ENCODE data around the gene LPP.

LPP gene

GRCh38 chr3:188746291-188746783 is 592.4 kb downstream of the LPP start:
- Histone ChIP-seq H4K20me1 (ENCODE audit: insufficient read depth, low read length) (no peaks in the 10 kb centered on the region), H3K79me2 (ENCODE audit: insufficient read depth, low read length) (no peaks in the 10 kb centered on the region), H3K36me3 (ENCODE audit: insufficient read depth, low read length) (no peaks in the 10 kb centered on the region), H2AFZ (ENCODE audit: low read depth, low read length) (no peak overlapping the region), H3K9me3 (ENCODE audit: insufficient read depth, low read length, severe bottlenecking) (no peaks in the 10 kb centered on the region), H3K9ac (ENCODE audit: low read depth, low read length) (no peak overlapping the region), H3K4me1 (ENCODE audit: insufficient read depth, low read length) (no peaks in the 10 kb centered on the region), H3K4me3 (ENCODE audit: low read depth in 1 of 2, low read length in 2 of 2) (no peak overlapping the region), H3K4me2 (ENCODE audit: insufficient read depth, low read length) (no peak overlapping the region), H3K27me3 (ENCODE audit: insufficient read depth, low read length, poor library complexity) (no peaks in the 10 kb centered on the region), H3K27ac (ENCODE audit: low read length) (no peak overlapping the region)
- no peak for DNase-seq
- TF ChIP-seq CTCF (IDR thresholded peaks at IDR 0.05; ENCODE audit: borderline replicate concordance, extremely low read depth, low read length, poor library complexity, severe bottlenecking), result no peak
- TF ChIP-seq EZH2 (IDR thresholded peaks at IDR 0.05; ENCODE audit: borderline replicate concordance, low read depth, low read length, severe bottlenecking), result no peak
- ATAC-seq (ENCODE audit: insufficient read depth, low read depth), result no peak

DNA sequence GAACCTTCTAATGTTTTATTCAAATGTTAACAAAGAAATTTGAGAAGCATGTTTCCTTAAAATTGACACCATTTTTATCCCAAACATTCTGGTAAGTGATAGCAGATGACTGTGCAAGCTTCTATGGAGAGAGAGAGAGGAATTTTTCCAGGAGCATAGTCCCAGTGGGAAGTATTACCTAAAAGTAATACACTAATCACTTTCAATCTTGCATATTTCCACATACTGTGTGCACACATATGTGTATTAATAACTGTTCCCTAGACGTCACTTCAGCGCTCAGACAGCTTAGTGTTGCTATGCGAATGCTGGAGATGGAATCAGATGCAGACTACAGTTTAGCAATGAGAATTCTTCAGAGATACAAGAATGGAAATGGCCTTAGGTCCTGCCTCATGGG is 593.5 kb downstream of the LPP start:
- H4K20me1 ChIP-seq (ENCODE audit: insufficient read depth, low read length), result no peaks in the 10 kb centered on the region
- H3K36me3 ChIP-seq (ENCODE audit: insufficient read depth, low read length), result no peaks in the 10 kb centered on the region
- H3K27me3 ChIP-seq (ENCODE audit: insufficient read depth, low read length, poor library complexity), result no peaks in the 10 kb centered on the region
- DNase-seq, result no peak
- H3K4me3 ChIP-seq (ENCODE audit: low read depth in 1 of 2, low read length in 2 of 2), result no peak overlapping the region
- no peaks in the 10 kb centered on the region for H3K4me1 ChIP-seq (ENCODE audit: insufficient read depth, low read length)
- no peak overlapping the region for H3K27ac ChIP-seq (ENCODE audit: low read length)
- H3K9me3 ChIP-seq (ENCODE audit: insufficient read depth, low read length, severe bottlenecking), result no peaks in the 10 kb centered on the region
- TF ChIP-seq EZH2 (IDR thresholded peaks at IDR 0.05; ENCODE audit: borderline replicate concordance, low read depth, low read length, severe bottlenecking) (no peak), CTCF (IDR thresholded peaks at IDR 0.05; ENCODE audit: borderline replicate concordance, extremely low read depth, low read length, poor library complexity, severe bottlenecking) (no peak)
- ATAC-seq (ENCODE audit: insufficient read depth, low read depth), result no peak
- H3K79me2 ChIP-seq (ENCODE audit: insufficient read depth, low read length), result no peaks in the 10 kb centered on the region
- H3K9ac ChIP-seq (ENCODE audit: low read depth, low read length), result no peak overlapping the region
- H2AFZ ChIP-seq (ENCODE audit: low read depth, low read length), result no peak overlapping the region
- H3K4me2 ChIP-seq (ENCODE audit: insufficient read depth, low read length), result no peak overlapping the region

- peak; percentile 58; the same call in 2 of the 3 replicates for ATAC-seq (ENCODE audit: insufficient read depth, low read depth)
- no peak overlapping the region for H2AFZ ChIP-seq (ENCODE audit: low read depth, low read length)
These were observed 595.2 kb downstream of the LPP start for GRCh38 chr3:188749010-188749617.

More at GRCh38 chr3:188749010-188749617, 595.2 kb downstream of the LPP start:
- Histone ChIP-seq H4K20me1 (ENCODE audit: insufficient read depth, low read length) (no peaks in the 10 kb centered on the region), H3K36me3 (ENCODE audit: insufficient read depth, low read length) (no peaks in the 10 kb centered on the region), H3K27ac (ENCODE audit: low read length) (no peak overlapping the region), H3K79me2 (ENCODE audit: insufficient read depth, low read length) (no peaks in the 10 kb centered on the region), H3K27me3 (ENCODE audit: insufficient read depth, low read length, poor library complexity) (no peaks in the 10 kb centered on the region), H3K4me2 (ENCODE audit: insufficient read depth, low read length) (no peak overlapping the region), H3K4me3 (ENCODE audit: low read depth in 1 of 2, low read length in 2 of 2) (no peak overlapping the region), H3K9me3 (ENCODE audit: insufficient read depth, low read length, severe bottlenecking) (no peaks in the 10 kb centered on the region), H3K4me1 (ENCODE audit: insufficient read depth, low read length) (no peaks in the 10 kb centered on the region), H3K9ac (ENCODE audit: low read depth, low read length) (no peak overlapping the region)
- TF ChIP-seq CTCF (IDR thresholded peaks at IDR 0.05; ENCODE audit: borderline replicate concordance, extremely low read depth, low read length, poor library complexity, severe bottlenecking) (peak; percentile 65), EZH2 (IDR thresholded peaks at IDR 0.05; ENCODE audit: borderline replicate concordance, low read depth, low read length, severe bottlenecking) (no peak)
- peak; percentile 43 for DNase-seq

Data from DND-41 (cell line).